Esophagus (tissue), 2 donors: Measurements from ENCODE around the gene COA7. TPM values are rescaled to one million over a fixed set of nuclear protein-coding genes. Genes with fewer than 3 reads are reported as not detected.

Source experiments
- H3K27ac ChIP-seq, 2 donors: one replicate each; pipeline ENCODE4 v1.5.1; 2013; ENCODE audit warnings: low read depth in 2 of 2, mild to moderate bottlenecking in 2 of 2, inconsistent platforms in 1 of 2, low read length in 1 of 2, moderate library complexity in 1 of 2
- H3K27me3 ChIP-seq, 2 donors: one replicate each; pipeline ENCODE4 v1.6.1; 2013; ENCODE audit warnings: low read length in 2 of 2, control low read depth in 1 of 2, mild to moderate bottlenecking in 1 of 2; ENCODE audit not compliant: insufficient read depth in 2 of 2, control insufficient read depth in 1 of 2
- H3K36me3 ChIP-seq, 2 donors: one replicate each; pipeline ENCODE4 v1.6.1; 2013; ENCODE audit warnings: low read length in 1 of 2; ENCODE audit not compliant: control insufficient read depth in 2 of 2, insufficient read depth in 2 of 2
- H3K4me1 ChIP-seq, 2 donors: one replicate each; pipeline ENCODE4 v1.6.1; 2013; ENCODE audit warnings: low read length in 1 of 2; ENCODE audit not compliant: control insufficient read depth in 2 of 2, insufficient read depth in 2 of 2
- H3K4me3 ChIP-seq, 2 donors: one replicate each; pipeline ENCODE4 v1.5.1; 2013; ENCODE audit warnings: low read length in 2 of 2, mild to moderate bottlenecking in 2 of 2, low read depth in 1 of 2, moderate library complexity in 1 of 2
- H3K9me3 ChIP-seq, 2 donors: one replicate each; pipeline ENCODE4 v1.6.1; 2013; ENCODE audit warnings: mild to moderate bottlenecking in 2 of 2, low read depth in 1 of 2, low read length in 1 of 2, moderate library complexity in 1 of 2; ENCODE audit not compliant: control insufficient read depth in 2 of 2, insufficient read depth in 1 of 2
- WGBS, 2 donors: extraction: QIAGEN DNeasy Blood & Tissue Kit; methylation state at CpG; one replicate each; pipeline ENCODE4 v1.1.7; 2013; 5-methylcytosine and 5-hydroxymethylcytosine counted together
- polyA plus RNA-seq, 2 donors: library from polyadenylated mRNA; stranded (reverse); fragments of 200-250 nt; gene quantifications; one replicate each; pipeline ENCODE4 v1.2.3, GENCODE V29; 2013
- donor health status: healthy with polysubstance abuse.
- donor health status: Bipolar disorder and iron deficiency.

COA7 gene
- polyA plus RNA-seq, 2 donors, result 4.0 to 8.3 TPM

GRCh38 chr1:52674497-52675384, 23.4 kb downstream of the COA7 start:
- Histone ChIP-seq H3K27ac (no peak overlapping the region), H3K4me3 (no peak overlapping the region), H3K9me3 (no peaks in the 10 kb centered on the region), H3K27me3 (no peaks in the 10 kb centered on the region), H3K36me3 (no peaks in the 10 kb centered on the region), H3K4me1 (no peaks in the 10 kb centered on the region)
- WGBS, 2 donors, result 63 to 66% methylated on average over 6 of the region's 6 CpGs

DNA sequence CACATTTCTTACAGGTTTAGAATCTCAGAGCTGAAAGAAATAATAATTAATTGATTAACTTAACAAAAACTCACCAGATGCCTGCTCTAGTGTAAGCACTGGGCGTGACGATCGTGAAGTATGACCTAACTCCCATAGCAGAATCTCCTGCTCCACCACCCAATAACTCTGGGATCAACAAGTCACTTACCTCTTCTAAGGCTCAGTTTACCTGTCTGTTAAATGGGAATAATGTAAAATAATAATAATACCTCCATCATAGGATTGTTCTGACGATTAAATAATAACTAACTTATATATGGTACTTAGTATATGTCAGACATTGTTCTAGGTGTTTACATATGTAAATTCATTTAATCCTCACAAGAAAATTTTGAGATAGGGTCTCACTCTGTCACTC, 24.6 kb downstream of the COA7 start:
- no peaks in the 10 kb centered on the region for H3K4me1 ChIP-seq
- 86 to 92% methylated on average over 4 of the region's 4 CpGs for WGBS, 2 donors
- H3K9me3 ChIP-seq, result no peaks in the 10 kb centered on the region
- H3K27me3 ChIP-seq, result no peaks in the 10 kb centered on the region
- H3K27ac ChIP-seq, result no peak overlapping the region
- H3K4me3 ChIP-seq, result no peak overlapping the region
- no peaks in the 10 kb centered on the region for H3K36me3 ChIP-seq

- Histone ChIP-seq H3K9me3 (no peaks in the 10 kb centered on the region), H3K36me3 (no peaks in the 10 kb centered on the region), H3K27ac (no peak overlapping the region), H3K4me1 (no peaks in the 10 kb centered on the region), H3K4me3 (no peak overlapping the region), H3K27me3 (no peaks in the 10 kb centered on the region)
- WGBS, 2 donors, result 20 to 25% methylated on average over 1 of the region's 1 CpG
Observed at GRCh38 chr1:52672946-52673345, 25.2 kb downstream of the COA7 start.

- H3K4me1 ChIP-seq, result no peaks in the 10 kb centered on the region
- H3K4me3 ChIP-seq, result no peak overlapping the region
- H3K36me3 ChIP-seq, result no peaks in the 10 kb centered on the region
- H3K27ac ChIP-seq, result no peak overlapping the region
- no peaks in the 10 kb centered on the region for H3K27me3 ChIP-seq
- H3K9me3 ChIP-seq, result no peaks in the 10 kb centered on the region
- 81 to 85% methylated on average over 2 of the region's 2 CpGs for WGBS, 2 donors
Observed at GRCh38 chr1:52670604-52671003, 27.5 kb downstream of the COA7 start.

DNA sequence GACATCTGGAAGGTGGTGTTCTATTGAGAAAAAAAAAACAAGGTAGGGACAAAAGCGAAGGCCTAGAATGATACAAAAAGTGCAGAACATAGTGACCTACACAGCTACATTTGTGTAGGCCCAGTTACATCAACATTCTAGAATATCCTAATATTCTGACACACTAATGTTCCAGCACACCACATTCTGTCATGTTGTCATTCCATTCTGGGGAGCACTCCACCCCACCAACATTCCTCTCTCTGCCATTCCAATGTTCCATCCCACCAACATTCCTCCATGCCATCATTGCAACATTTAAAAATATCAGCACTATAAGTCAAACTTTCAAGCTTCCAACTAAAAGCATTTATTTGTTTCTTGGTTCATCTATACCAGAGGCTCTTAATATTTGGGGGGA, 28.5 kb downstream of the COA7 start:
- 94 to 97% methylated on average over 1 of the region's 1 CpG for WGBS, 2 donors
- no peaks in the 10 kb centered on the region for H3K36me3 ChIP-seq
- H3K27me3 ChIP-seq, result no peaks in the 10 kb centered on the region
- H3K4me3 ChIP-seq, result no peak overlapping the region
- no peak overlapping the region for H3K27ac ChIP-seq
- H3K9me3 ChIP-seq, result no peaks in the 10 kb centered on the region
- H3K4me1 ChIP-seq, result no peaks in the 10 kb centered on the region

- H3K27ac ChIP-seq, result no peak overlapping the region
- 67 to 74% methylated on average over 2 of the region's 2 CpGs for WGBS, 2 donors
Observed at GRCh38 chr1:52668711-52669110, 29.4 kb downstream of the COA7 start.

GRCh38 chr1:52667984-52668383, 30.2 kb downstream of the COA7 start:
- WGBS, 2 donors, result 86 to 93% methylated on average over 3 of the region's 3 CpGs
- Histone ChIP-seq H3K4me3 (no peak overlapping the region), H3K27ac (no peak overlapping the region), H3K36me3 (no peaks in the 10 kb centered on the region), H3K4me1 (no peaks in the 10 kb centered on the region), H3K27me3 (no peaks in the 10 kb centered on the region), H3K9me3 (no peaks in the 10 kb centered on the region)

More at GRCh38 chr1:52668711-52669110, 29.4 kb downstream of the COA7 start:
- no peaks in the 10 kb centered on the region for H3K36me3 ChIP-seq
- no peaks in the 10 kb centered on the region for H3K9me3 ChIP-seq
- H3K4me3 ChIP-seq, result no peak overlapping the region
- no peaks in the 10 kb centered on the region for H3K4me1 ChIP-seq
- H3K27me3 ChIP-seq, result no peaks in the 10 kb centered on the region

DNA sequence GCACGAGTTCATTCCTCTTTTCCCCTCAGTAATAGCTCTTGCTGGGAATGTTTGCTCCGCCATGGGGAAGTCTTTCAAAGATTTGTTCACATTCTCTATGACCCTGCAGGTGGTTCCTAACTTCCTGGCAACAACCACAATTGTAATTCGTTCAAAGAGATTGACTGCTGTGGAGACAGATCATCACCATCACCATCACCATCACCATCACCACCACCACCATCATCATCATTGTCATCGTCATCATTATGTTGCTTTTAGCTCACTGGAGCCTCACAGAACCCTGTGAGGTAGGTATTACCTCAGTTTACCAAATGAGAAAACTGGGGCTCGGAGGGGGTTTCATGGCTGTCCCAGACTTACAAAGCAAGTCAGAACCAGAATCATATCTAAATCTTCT, 30.9 kb downstream of the COA7 start:
- H3K4me1 ChIP-seq, result no peaks in the 10 kb centered on the region
- no peak overlapping the region for H3K4me3 ChIP-seq
- no peaks in the 10 kb centered on the region for H3K36me3 ChIP-seq
- no peak overlapping the region for H3K27ac ChIP-seq
- no peaks in the 10 kb centered on the region for H3K9me3 ChIP-seq
- H3K27me3 ChIP-seq, result no peaks in the 10 kb centered on the region
- WGBS, 2 donors, result 85 to 93% methylated on average over 5 of the region's 5 CpGs

DNA sequence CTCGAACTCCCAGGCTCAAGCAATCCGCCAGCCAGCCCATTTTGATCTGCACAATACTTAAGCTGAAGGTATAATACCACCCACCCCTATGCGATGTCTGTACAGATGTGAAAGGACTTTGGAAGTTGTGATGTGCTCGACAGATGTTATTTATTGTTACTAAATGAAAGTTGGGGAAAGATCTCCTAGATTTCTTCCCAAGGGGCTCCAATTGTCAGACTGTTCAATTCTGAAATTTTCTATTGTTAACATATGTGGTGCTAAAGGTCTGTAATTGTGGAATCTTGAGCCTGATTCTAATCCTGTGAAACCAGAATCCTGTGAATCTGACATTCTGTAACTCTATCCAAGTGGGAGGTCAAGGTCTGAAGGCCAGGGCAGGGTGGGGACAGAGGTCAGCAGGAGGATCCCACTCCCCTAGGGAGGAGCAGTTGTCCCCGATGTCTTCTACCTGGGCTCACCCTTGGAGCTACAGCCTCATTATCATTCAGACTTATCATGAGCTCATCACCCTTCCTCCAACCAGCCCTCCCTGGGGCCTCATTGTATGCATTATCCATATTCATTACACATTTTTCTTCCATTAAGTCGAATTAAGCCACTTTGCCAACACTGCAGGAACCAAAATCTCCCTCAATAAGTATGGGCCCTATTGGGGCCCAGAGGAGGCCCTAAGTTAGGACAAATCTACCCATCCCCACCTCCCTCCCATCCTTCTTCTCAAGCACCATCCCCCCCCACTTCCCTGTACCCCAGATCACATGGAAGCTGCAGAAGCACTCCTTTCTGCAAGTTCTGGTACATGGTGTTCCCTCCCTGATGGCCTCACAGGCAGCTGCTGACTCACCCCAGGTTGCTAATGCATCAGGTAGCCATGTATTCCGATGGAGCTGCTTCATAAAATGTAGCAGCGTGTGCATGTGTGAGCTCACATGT, 32.9 kb downstream of the COA7 start:
- Histone ChIP-seq H3K9me3 (no peaks in the 10 kb centered on the region), H3K27me3 (no peaks in the 10 kb centered on the region), H3K4me3 (no peak overlapping the region), H3K27ac (no peak overlapping the region), H3K4me1 (no peaks in the 10 kb centered on the region), H3K36me3 (no peaks in the 10 kb centered on the region)
- 84 to 86% methylated on average over 8 of the region's 8 CpGs for WGBS, 2 donors
